Cardiac septum (tissue), 1 donor: Measurements from ENCODE around the gene VGLL4. TPM values are rescaled to one million over a fixed set of nuclear protein-coding genes. Genes with fewer than 3 reads are reported as not detected.

Experiments used
- DNase-seq: peaks from one replicate; pipeline ENCODE4 v3.0.0-alpha.2; 2020; ENCODE audit warnings: low spot score
- intact Hi-C: fragments of 100-400 bp; cut with DNase I; formaldehyde crosslinking; loops from one replicate; pipeline ENCODE4 v1.14.0; 2022
- total RNA-seq: library from RNA; stranded (reverse); fragmentation: NEBNext Ultra II Directional; extraction: Animal tissue kit (Norgen Biotek cat#: 25700); gene quantifications from one replicate; pipeline ENCODE4 v1.2.1, GENCODE V29; 2021
- donor health status: DM: no; HTN: no; CAD: no.

VGLL4 gene
- total RNA-seq, 1 donor from 2014 or later: 40.7 TPM

GRCh38 chr3:11613319-11613718 is 30.4 kb downstream of the VGLL4 start:
- intact Hi-C loops: no loop called here
- DNase-seq: no peak

- DNase-seq: no peak
- intact Hi-C loops: no loop called here
Observed at GRCh38 chr3:11612515-11613188, 31.1 kb downstream of the VGLL4 start.

- DNase-seq: no peak
- intact Hi-C loops: no loop called here
Observed at GRCh38 chr3:11611341-11611799, 32.3 kb downstream of the VGLL4 start.

GRCh38 chr3:11610700-11611275 is 32.9 kb downstream of the VGLL4 start:
- no peak for DNase-seq
- intact Hi-C loops: no loop called here

GRCh38 chr3:11610044-11610671 is 33.6 kb downstream of the VGLL4 start:
- DNase-seq: no peak
- intact Hi-C loops: no loop called here

GRCh38 chr3:11609481-11609880 is 34.2 kb downstream of the VGLL4 start:
- intact Hi-C loops: no loop called here
- DNase-seq: no peak

- intact Hi-C loops: no loop called here
Observed at GRCh38 chr3:11607816-11608215, 35.9 kb downstream of the VGLL4 start.

GRCh38 chr3:11606865-11607440 is 36.8 kb downstream of the VGLL4 start:
- no peak for DNase-seq
- intact Hi-C loops: no loop called here

More at GRCh38 chr3:11607816-11608215, 35.9 kb downstream of the VGLL4 start:
- DNase-seq: no peak

GRCh38 chr3:11606090-11606784 is 37.5 kb downstream of the VGLL4 start:
- no peak for DNase-seq
- intact Hi-C loops: no loop called here

GRCh38 chr3:11605398-11605797 is 38.3 kb downstream of the VGLL4 start:
- intact Hi-C loops: no loop called here
- DNase-seq: no peak

- DNase-seq: no peak
- intact Hi-C loops: no loop called here
Observed at GRCh38 chr3:11604139-11604892, 39.4 kb downstream of the VGLL4 start.

- DNase-seq: no peak
- intact Hi-C loops: loop anchor here (2.0 kb wide), 1 partner anchor 39 kb away; the partner anchor contains the start of gene VGLL4
Observed at GRCh38 chr3:11603628-11604027, 40.1 kb downstream of the VGLL4 start.

GRCh38 chr3:11602886-11603527 is 40.7 kb downstream of the VGLL4 start:
- DNase-seq: no peak
- intact Hi-C loops: loop anchor here (2.0 kb wide), 1 partner anchor 40 kb away; the partner anchor contains the start of gene VGLL4

- intact Hi-C loops: loop anchor here (2.0 kb wide), 1 partner anchor 40 kb away; the partner anchor contains the start of gene VGLL4
- no peak for DNase-seq
Observed at GRCh38 chr3:11602239-11602840, 41.4 kb downstream of the VGLL4 start.

- intact Hi-C loops: loop anchor here (2.0 kb wide), 1 partner anchor 41 kb away; the partner anchor contains the start of gene VGLL4
- no peak for DNase-seq
Observed at GRCh38 chr3:11601446-11602238, 42.1 kb downstream of the VGLL4 start.

- intact Hi-C loops: no loop called here
- DNase-seq: peak; percentile 89
Observed at GRCh38 chr3:11600501-11601282, 43.0 kb downstream of the VGLL4 start.

- DNase-seq: no peak
- intact Hi-C loops: no loop called here
Observed at GRCh38 chr3:11596387-11596786, 47.3 kb downstream of the VGLL4 start.
